K562 (cell line): ENCODE results near the gene FXR1. TPM values are rescaled to one million over a fixed set of nuclear protein-coding genes. Genes with fewer than 3 reads are reported as not detected.
A peak's percentile ranks its signal among the peaks of the same experiment; 100 is the strongest.

Source experiments
- ATAC-seq: fragments of 200-7000 bp; cut with Tn5 transposase; 3 replicates; pipeline ENCODE4 v1.9.1; 2020; ENCODE audit warnings: moderate library complexity
- BruUV-seq: library from RNA; stranded (reverse); fragments of 400-500 nt; replicated peaks from 2 replicates; lab custom pipeline; 2021; lab: Mats Ljungman, UMichigan
- CTCF ChIA-PET: fragments of 300-600 bp; formaldehyde crosslinking; extraction: SDS; loops from one replicate; lab custom pipeline; 2021; ENCODE audit warnings: low intra/inter-chr PET ratio; lab: Yijun Ruan, JAX
- POLR2A ChIA-PET: fragments of 300-600, 350-650 bp; sonication (Branson Sonifier 250); formaldehyde crosslinking; extraction: SDS; loops from one replicate; lab custom pipeline; 2021; ENCODE audit warnings: antibody characterized with exemption, inconsistent platforms; lab: Yijun Ruan, JAX
- DNase-seq, 4 experiments: peaks; one replicate each; pipeline versions ENCODE4 v3.0.0 to v3.0.0-alpha.2; 2011 to 2018; ENCODE audit warnings: low spot score in 3 of 4, mixed read lengths in 3 of 4; ENCODE audit errors: extremely low read depth in 1 of 4
- FAIRE-seq: peaks from 2 replicates; lab custom pipeline; 2011; peaks lifted over from hg19 to GRCh38; lab: Jason Lieb, UNC
- H2AFZ ChIP-seq: 2 replicates; pipeline ENCODE4 v1.6.0; 2011; ENCODE audit warnings: low read depth, low read length, control low read depth, inconsistent platforms
- H3K27ac ChIP-seq: fragments of 200-600 bp; 3 replicates; pipeline ENCODE4 v1.8.0; 2011; ENCODE audit warnings: low read depth, mild to moderate bottlenecking, control low read depth, inconsistent platforms, low read length, moderate library complexity, mixed read lengths; ENCODE audit errors: extremely low read depth
- H3K27me3 ChIP-seq, 2 experiments: fragments of 300-600 bp in 1 of 2; 2 replicates in 1 of 2; 3 replicates in 1 of 2; pipeline versions ENCODE4 v1.6.0 to v1.8.0; 2011; ENCODE audit warnings: inconsistent platforms in 2 of 2, low read length in 2 of 2, mild to moderate bottlenecking in 1 of 2, mixed read lengths in 1 of 2, moderate library complexity in 1 of 2; ENCODE audit not compliant: control insufficient read depth in 2 of 2, insufficient read depth in 2 of 2
- H3K36me3 ChIP-seq: fragments of 300-600 bp; 3 replicates; pipeline ENCODE4 v1.8.0; 2011; ENCODE audit warnings: mild to moderate bottlenecking, low read length, inconsistent platforms; ENCODE audit not compliant: control insufficient read depth, insufficient read depth
- H3K4me1 ChIP-seq, 2 experiments: fragments of 200-600 bp in 1 of 2; replicated peaks in 1 of 2; 2 replicates in 1 of 2; 3 replicates in 1 of 2; pipeline versions ENCODE4 v1.5.1 to v1.8.0; 2011; ENCODE audit warnings: inconsistent platforms in 2 of 2, low read length in 2 of 2, mild to moderate bottlenecking in 1 of 2, mixed read lengths in 1 of 2, moderate library complexity in 1 of 2; ENCODE audit not compliant: control insufficient read depth in 2 of 2, insufficient read depth in 2 of 2
- H3K4me2 ChIP-seq: 2 replicates; pipeline ENCODE4 v1.6.1; 2011; ENCODE audit warnings: low read length, control low read depth, inconsistent platforms, mixed read lengths; ENCODE audit not compliant: insufficient read depth
- H3K4me3 ChIP-seq: fragments of 200-600 bp; sonication (generic), shearing (Covaris generic); 2 replicates; pipeline ENCODE4 v1.5.1; 2016; ENCODE audit warnings: control low read depth, inconsistent platforms
- H3K79me2 ChIP-seq: fragments of 200-600 bp; 3 replicates; pipeline ENCODE4 v1.8.0; 2011; ENCODE audit warnings: low read length, inconsistent platforms; ENCODE audit not compliant: control insufficient read depth, insufficient read depth
- H3K9ac ChIP-seq, 2 experiments: 2 replicates each; pipeline versions ENCODE4 v1.6.0 to v1.6.1; 2011; ENCODE audit warnings: low read depth in 2 of 2, low read length in 2 of 2, control low read depth in 1 of 2, inconsistent platforms in 1 of 2, mild to moderate bottlenecking in 1 of 2, mixed read lengths in 1 of 2; ENCODE audit not compliant: insufficient read depth in 1 of 2
- H3K9me1 ChIP-seq: one replicate; pipeline ENCODE4 v1.6.0; 2011; ENCODE audit warnings: inconsistent platforms, mild to moderate bottlenecking, low read length, moderate library complexity; ENCODE audit not compliant: control insufficient read depth, insufficient read depth
- H3K9me3 ChIP-seq: replicated peaks from 2 replicates; pipeline ENCODE4 v1.5.1; 2011; ENCODE audit warnings: low read depth, low read length, inconsistent platforms; ENCODE audit not compliant: control insufficient read depth, insufficient read depth
- H4K20me1 ChIP-seq: replicated peaks from 2 replicates; pipeline ENCODE4 v1.6.1; 2011; ENCODE audit warnings: low read length, inconsistent platforms, mixed read lengths; ENCODE audit not compliant: control insufficient read depth, insufficient read depth
- BCOR ChIP-seq: fragments of 450-650 bp; IDR thresholded peaks from 2 replicates; pipeline ENCODE4 v1.6.1; 2016
- CHCHD3 ChIP-seq: fragments of 250-450 bp; sonication (Bioruptor Pico); IDR thresholded peaks from 2 replicates; pipeline ENCODE4 v2.1.2; 2022; ENCODE audit warnings: mild to moderate bottlenecking
- CREBBP ChIP-seq: IDR thresholded peaks from one replicate; pipeline ENCODE4 v1.6.1; 2012; ENCODE audit warnings: low read depth, mild to moderate bottlenecking, control low read depth, inconsistent platforms, low read length
- E2F3 ChIP-seq: fragments of 250-450 bp; sonication (Bioruptor Pico); IDR thresholded peaks from 2 replicates; pipeline ENCODE4 v1.4.0; 2020; ENCODE audit warnings: mild to moderate bottlenecking
- FOSL1 ChIP-seq: fragments of 200-800 bp; sonication (Bioruptor generic); conservative IDR thresholded peaks from 2 replicates; pipeline ENCODE4 v1.6.1; 2016; ENCODE audit warnings: missing genetic modification characterization, missing compliant biosample characterization
- NR2C1 ChIP-seq, 2 experiments: fragments of 450-650 bp; IDR thresholded peaks; 2 replicates each; pipeline ENCODE4 v1.6.1; 2017; ENCODE audit warnings: mild to moderate bottlenecking in 2 of 2, antibody characterized with exemption in 1 of 2, inconsistent platforms in 1 of 2, missing compliant biosample characterization in 1 of 2, missing genetic modification characterization in 1 of 2
- POLR2H ChIP-seq: IDR thresholded peaks from 2 replicates; pipeline ENCODE4 v1.6.1; 2016; ENCODE audit warnings: missing genetic modification characterization, low read depth, mild to moderate bottlenecking, control low read depth, missing compliant biosample characterization, moderate library complexity
- RFX1 ChIP-seq: fragments of 450-650 bp; IDR thresholded peaks from 2 replicates; pipeline ENCODE4 v1.6.1; 2016; ENCODE audit warnings: mild to moderate bottlenecking, moderate library complexity
- SREBF2 ChIP-seq: sonication (generic); formaldehyde crosslinking; IDR thresholded peaks from 2 replicates; pipeline ENCODE4 v1.4.0; 2020; ENCODE audit warnings: mild to moderate bottlenecking, missing genetic modification reagents
- ZNF184 ChIP-seq: sonication (generic); formaldehyde crosslinking; IDR thresholded peaks from 2 replicates; pipeline ENCODE4 v1.5.0; 2020; ENCODE audit warnings: missing genetic modification reagents
- ZSCAN32 ChIP-seq: fragments of 450-650 bp; formaldehyde crosslinking; IDR thresholded peaks from 2 replicates; pipeline ENCODE4 v1.4.0; 2020; ENCODE audit warnings: mild to moderate bottlenecking, moderate library complexity
- WGBS: fragments of 100-300 bp; shearing (Covaris generic); methylation state at CpG from one replicate; pipeline ENCODE4 v1.1.6; 2016; ENCODE audit warnings: low coverage, mixed read lengths; ENCODE audit not compliant: insufficient coverage; ENCODE audit errors: missing lambda C conversion rate; 5-methylcytosine and 5-hydroxymethylcytosine counted together
- in situ Hi-C: fragments of 300-500 bp; cut with MboI; formaldehyde crosslinking; loops from 4 replicates; pipeline ENCODE4 v1.15.0; 2018; ENCODE audit warnings: inconsistent platforms, mixed read lengths
- intact Hi-C: fragments of 100-400 bp; cut with micrococcal nuclease; formaldehyde crosslinking; loops from 2 replicates; pipeline ENCODE4 v1.14.2; 2022
- polyA plus RNA-seq, 8 experiments: library from polyadenylated mRNA; depleted of rRNA in 4 of 8; stranded (reverse) in 5 of 8; unstranded in 3 of 8; fragments of >200 nt; fragmentation: Nextera tagmentation in 2 of 8; fragmentation: Illumina TruSeq in 1 of 8; extraction: Ambion mirVana in 2 of 8; extraction: Trizol in 1 of 8; gene quantifications; 2 replicates each; pipeline versions ENCODE4 v1.2.1 to v1.2.3, GENCODE V29; 2011 to 2014; ENCODE audit warnings: inconsistent platforms in 1 of 8, missing spikeins in 1 of 8
- total RNA-seq, 7 experiments: library from RNA; depleted of rRNA in 6 of 7; stranded (reverse); fragments of >200 nt in 6 of 7; fragmentation: Illumina TruSeq in 2 of 7; extraction: Trizol in 2 of 7; gene quantifications; 2 replicates each; pipeline versions ENCODE4 v1.2.1 to v1.2.3, GENCODE V29; 2011 to 2021; ENCODE audit warnings: low replicate concordance in 1 of 7
- TF ChIP-seq, protein P1 (sequence below): fragments of 450-650 bp; formaldehyde crosslinking; IDR thresholded peaks from 2 replicates; pipeline ENCODE4 v1.4.0; 2020; ENCODE audit warnings: mild to moderate bottlenecking, moderate library complexity
- TF ChIP-seq, protein P2 (sequence below): fragments of 250-450 bp; sonication (Bioruptor Pico); IDR thresholded peaks from 2 replicates; pipeline ENCODE4 v1.8.0; 2021; ENCODE audit warnings: borderline replicate concordance, mild to moderate bottlenecking, moderate library complexity; ENCODE audit not compliant: poor library complexity, severe bottlenecking
- TF ChIP-seq, protein P3 (sequence below): IDR thresholded peaks from 2 replicates; pipeline ENCODE4 v1.6.1; 2011; ENCODE audit not compliant: insufficient read length; ENCODE audit errors: extremely low read depth

The FXR1 gene
- total and polyA plus RNA-seq, 9 of the 15 experiments (the other 6 are each of a cell fraction or from before 2014, with no cell fraction given), result 59.4 to 177 (median 136) TPM

DNA sequence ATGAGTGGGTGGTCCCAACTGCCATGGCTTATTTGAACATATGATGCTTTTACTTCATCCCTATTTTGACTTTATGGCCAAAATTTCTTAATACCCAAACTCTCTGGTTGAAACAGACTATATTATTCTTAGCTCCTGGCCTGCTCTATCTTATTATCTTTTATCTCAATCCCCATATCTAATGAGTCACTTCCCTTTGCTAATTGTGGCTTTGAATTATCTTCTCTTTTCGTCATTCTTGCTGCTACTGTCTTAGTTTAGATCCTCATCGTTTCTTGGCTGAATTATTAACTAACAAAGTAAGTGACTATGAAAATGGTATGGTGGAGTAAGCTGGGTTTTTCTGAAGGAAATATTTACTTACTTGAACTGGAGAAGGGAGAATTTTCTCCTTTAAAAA is 105.2 kb downstream of the FXR1 start:
- no peak for FAIRE-seq

DNA sequence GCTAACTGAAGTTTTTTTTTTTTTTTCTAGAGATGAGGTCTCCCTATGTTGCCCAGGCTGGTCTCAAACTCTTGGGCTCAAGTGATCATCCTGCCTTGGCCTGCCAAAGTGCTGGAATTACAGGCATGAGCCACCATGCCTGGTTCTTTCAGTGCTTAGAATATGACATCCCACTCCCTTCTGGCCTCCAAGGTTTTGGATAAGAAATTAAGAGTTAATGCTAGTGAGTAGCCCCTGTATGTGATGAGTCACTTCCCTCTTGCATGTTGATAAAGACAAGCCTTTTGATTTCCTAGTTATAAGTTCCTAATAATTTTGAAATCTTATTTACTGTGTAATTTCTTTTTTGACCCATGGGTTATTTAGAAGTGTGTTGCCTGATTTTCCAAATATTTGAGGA is 112.7 kb downstream of the FXR1 start:
- Histone ChIP-seq H3K9ac (no peak overlapping the region), H4K20me1 (no peaks in the 10 kb centered on the region), H3K79me2 (no peaks in the 10 kb centered on the region), H3K27me3 (no peaks in the 10 kb centered on the region), H3K27ac (no peak overlapping the region), H3K9me1 (no peaks in the 10 kb centered on the region), H3K4me3 (no peak overlapping the region), H3K9me3 (no peaks in the 10 kb centered on the region), H3K4me1 (no peaks in the 10 kb centered on the region), H3K4me2 (no peak overlapping the region), H2AFZ (no peak overlapping the region), H3K36me3 (no peaks in the 10 kb centered on the region)
- no TSS peak for BruUV-seq
- ChIA-PET CTCF (no interaction called here), POLR2A (interaction anchor here (0.6 kb wide), 1 partner anchor 15 kb away, joined by 4 read pairs; no protein-coding TSS in a partner anchor)
- ATAC-seq (no peak), FAIRE-seq (no peak), DNase-seq (no peak)
- TF ChIP-seq, protein P1, sequence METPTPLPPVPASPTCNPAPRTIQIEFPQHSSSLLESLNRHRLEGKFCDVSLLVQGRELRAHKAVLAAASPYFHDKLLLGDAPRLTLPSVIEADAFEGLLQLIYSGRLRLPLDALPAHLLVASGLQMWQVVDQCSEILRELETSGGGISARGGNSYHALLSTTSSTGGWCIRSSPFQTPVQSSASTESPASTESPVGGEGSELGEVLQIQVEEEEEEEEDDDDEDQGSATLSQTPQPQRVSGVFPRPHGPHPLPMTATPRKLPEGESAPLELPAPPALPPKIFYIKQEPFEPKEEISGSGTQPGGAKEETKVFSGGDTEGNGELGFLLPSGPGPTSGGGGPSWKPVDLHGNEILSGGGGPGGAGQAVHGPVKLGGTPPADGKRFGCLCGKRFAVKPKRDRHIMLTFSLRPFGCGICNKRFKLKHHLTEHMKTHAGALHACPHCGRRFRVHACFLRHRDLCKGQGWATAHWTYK (CRISPR knock-in tag), result no peak
- no peak for TF ChIP-seq ZSCAN32 (CRISPR knock-in tag)
- TF ChIP-seq NR2C1 (IDR thresholded peaks at IDR 0.05), result no peak
- no peak for TF ChIP-seq NR2C1 (tag; IDR thresholded peaks at IDR 0.05)
- TF ChIP-seq, protein P2, sequence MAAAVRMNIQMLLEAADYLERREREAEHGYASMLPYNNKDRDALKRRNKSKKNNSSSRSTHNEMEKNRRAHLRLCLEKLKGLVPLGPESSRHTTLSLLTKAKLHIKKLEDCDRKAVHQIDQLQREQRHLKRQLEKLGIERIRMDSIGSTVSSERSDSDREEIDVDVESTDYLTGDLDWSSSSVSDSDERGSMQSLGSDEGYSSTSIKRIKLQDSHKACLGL, result no peak
- TF ChIP-seq, protein P3, sequence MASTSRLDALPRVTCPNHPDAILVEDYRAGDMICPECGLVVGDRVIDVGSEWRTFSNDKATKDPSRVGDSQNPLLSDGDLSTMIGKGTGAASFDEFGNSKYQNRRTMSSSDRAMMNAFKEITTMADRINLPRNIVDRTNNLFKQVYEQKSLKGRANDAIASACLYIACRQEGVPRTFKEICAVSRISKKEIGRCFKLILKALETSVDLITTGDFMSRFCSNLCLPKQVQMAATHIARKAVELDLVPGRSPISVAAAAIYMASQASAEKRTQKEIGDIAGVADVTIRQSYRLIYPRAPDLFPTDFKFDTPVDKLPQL, result no peak
- TF ChIP-seq SREBF2 (CRISPR knock-in tag), result no peak
- no peak for TF ChIP-seq CREBBP
- TF ChIP-seq RFX1, result no peak
- TF ChIP-seq BCOR, result no peak
- TF ChIP-seq ZNF184, result no peak
- TF ChIP-seq POLR2H (tag), result no peak
- TF ChIP-seq E2F3, result no peak
- intact Hi-C loops (no loop called here), in situ Hi-C loops (no loop called here)

More for the DNA sequence above, 105.2 kb downstream of the FXR1 start:
- H4K20me1 ChIP-seq, result no peaks in the 10 kb centered on the region
- DNase-seq, result no peak
- ATAC-seq, result no peak
- no peaks in the 10 kb centered on the region for H3K27me3 ChIP-seq
- TF ChIP-seq FOSL1 (tag) (0 out of 2 replicates have a peak, but pooled peaks have one; percentile 33), CHCHD3 (CRISPR knock-in tag) (no peak)
- no peak overlapping the region for H3K4me2 ChIP-seq
- no peaks in the 10 kb centered on the region for H3K4me1 ChIP-seq
- 0% methylated on average over 2 of the region's 2 CpGs for WGBS
- no peaks in the 10 kb centered on the region for H3K9me1 ChIP-seq
- no peaks in the 10 kb centered on the region for H3K36me3 ChIP-seq
- H3K4me3 ChIP-seq, result no peak overlapping the region
- ChIA-PET CTCF (no interaction called here), POLR2A (no interaction called here)
- BruUV-seq, result no TSS peak
- no peaks in the 10 kb centered on the region for H3K9me3 ChIP-seq
- in situ Hi-C loops, result no loop called here
- H3K27ac ChIP-seq, result no peak overlapping the region
- no peaks in the 10 kb centered on the region for H3K79me2 ChIP-seq
- no peak overlapping the region for H2AFZ ChIP-seq
- intact Hi-C loops, result no loop called here
- no peak overlapping the region for H3K9ac ChIP-seq
